ENCODE measurements around the gene POLA1.

GRCh38 chrX:24718771-24719170 lies 25.1 kb downstream of the POLA1 start:
- TF ChIP-seq CTCF (IDR thresholded peaks at IDR 0.05), result no peak
- TF ChIP-seq POLR2A (IDR thresholded peaks at IDR 0.05), result no peak
- no peak for TF ChIP-seq EP300 (IDR thresholded peaks at IDR 0.05; ENCODE audit: low read depth)
- TF ChIP-seq POLR2AphosphoS5 (IDR thresholded peaks at IDR 0.05), result no peak

Data from transverse colon (tissue), 4 donors.